ENCODE data around the gene STK39. TPM values are rescaled to one million over a fixed set of nuclear protein-coding genes. Genes with fewer than 3 reads are reported as not detected.

STK39 gene
- polyA plus RNA-seq, 1 donor from 2014 or later: 9.5 TPM

DNA sequence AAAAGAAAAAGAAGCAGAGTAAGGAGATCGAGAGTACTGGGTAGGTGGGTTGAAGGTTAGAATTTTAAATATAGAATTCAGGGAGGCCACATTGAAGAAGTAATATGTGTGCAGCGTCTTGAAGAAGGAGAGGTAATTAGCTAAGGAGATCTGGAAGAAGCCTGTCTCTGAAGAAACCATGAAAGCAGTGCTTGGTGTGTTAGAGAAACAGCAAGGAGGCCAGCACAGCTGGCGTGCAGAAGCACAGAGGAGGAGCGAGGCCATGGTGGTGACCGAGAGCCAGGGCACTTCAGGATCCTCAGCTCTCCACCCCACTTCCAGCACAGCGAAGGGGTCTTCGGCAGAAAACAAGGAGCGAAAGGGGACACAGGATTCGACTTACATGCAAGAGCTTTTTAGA, 305.8 kb downstream of the STK39 start:
- no peaks in the 10 kb centered on the region for H3K27me3 ChIP-seq (ENCODE audit: insufficient read depth, low read depth, low read length)
- H3K79me2 ChIP-seq (replicated peaks; ENCODE audit: insufficient read depth, low read length): no peaks in the 10 kb centered on the region
- H3K9ac ChIP-seq (ENCODE audit: low read length): no peak overlapping the region
- TF ChIP-seq MXI1 (conservative IDR thresholded peaks at IDR 0.05; ENCODE audit: poor library complexity, severe bottlenecking): no peak
- no peak for TF ChIP-seq POLR2AphosphoS5 (IDR thresholded peaks at IDR 0.05)
- TF ChIP-seq SMC3 (conservative IDR thresholded peaks at IDR 0.05; ENCODE audit: poor library complexity): no peak
- TF ChIP-seq, protein P1, sequence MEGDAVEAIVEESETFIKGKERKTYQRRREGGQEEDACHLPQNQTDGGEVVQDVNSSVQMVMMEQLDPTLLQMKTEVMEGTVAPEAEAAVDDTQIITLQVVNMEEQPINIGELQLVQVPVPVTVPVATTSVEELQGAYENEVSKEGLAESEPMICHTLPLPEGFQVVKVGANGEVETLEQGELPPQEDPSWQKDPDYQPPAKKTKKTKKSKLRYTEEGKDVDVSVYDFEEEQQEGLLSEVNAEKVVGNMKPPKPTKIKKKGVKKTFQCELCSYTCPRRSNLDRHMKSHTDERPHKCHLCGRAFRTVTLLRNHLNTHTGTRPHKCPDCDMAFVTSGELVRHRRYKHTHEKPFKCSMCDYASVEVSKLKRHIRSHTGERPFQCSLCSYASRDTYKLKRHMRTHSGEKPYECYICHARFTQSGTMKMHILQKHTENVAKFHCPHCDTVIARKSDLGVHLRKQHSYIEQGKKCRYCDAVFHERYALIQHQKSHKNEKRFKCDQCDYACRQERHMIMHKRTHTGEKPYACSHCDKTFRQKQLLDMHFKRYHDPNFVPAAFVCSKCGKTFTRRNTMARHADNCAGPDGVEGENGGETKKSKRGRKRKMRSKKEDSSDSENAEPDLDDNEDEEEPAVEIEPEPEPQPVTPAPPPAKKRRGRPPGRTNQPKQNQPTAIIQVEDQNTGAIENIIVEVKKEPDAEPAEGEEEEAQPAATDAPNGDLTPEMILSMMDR (IDR thresholded peaks at IDR 0.05; ENCODE audit: poor library complexity, severe bottlenecking): no peak
- no peak for TF ChIP-seq TAF1 (IDR thresholded peaks at IDR 0.05; ENCODE audit: low read depth)
- TF ChIP-seq, protein P2, sequence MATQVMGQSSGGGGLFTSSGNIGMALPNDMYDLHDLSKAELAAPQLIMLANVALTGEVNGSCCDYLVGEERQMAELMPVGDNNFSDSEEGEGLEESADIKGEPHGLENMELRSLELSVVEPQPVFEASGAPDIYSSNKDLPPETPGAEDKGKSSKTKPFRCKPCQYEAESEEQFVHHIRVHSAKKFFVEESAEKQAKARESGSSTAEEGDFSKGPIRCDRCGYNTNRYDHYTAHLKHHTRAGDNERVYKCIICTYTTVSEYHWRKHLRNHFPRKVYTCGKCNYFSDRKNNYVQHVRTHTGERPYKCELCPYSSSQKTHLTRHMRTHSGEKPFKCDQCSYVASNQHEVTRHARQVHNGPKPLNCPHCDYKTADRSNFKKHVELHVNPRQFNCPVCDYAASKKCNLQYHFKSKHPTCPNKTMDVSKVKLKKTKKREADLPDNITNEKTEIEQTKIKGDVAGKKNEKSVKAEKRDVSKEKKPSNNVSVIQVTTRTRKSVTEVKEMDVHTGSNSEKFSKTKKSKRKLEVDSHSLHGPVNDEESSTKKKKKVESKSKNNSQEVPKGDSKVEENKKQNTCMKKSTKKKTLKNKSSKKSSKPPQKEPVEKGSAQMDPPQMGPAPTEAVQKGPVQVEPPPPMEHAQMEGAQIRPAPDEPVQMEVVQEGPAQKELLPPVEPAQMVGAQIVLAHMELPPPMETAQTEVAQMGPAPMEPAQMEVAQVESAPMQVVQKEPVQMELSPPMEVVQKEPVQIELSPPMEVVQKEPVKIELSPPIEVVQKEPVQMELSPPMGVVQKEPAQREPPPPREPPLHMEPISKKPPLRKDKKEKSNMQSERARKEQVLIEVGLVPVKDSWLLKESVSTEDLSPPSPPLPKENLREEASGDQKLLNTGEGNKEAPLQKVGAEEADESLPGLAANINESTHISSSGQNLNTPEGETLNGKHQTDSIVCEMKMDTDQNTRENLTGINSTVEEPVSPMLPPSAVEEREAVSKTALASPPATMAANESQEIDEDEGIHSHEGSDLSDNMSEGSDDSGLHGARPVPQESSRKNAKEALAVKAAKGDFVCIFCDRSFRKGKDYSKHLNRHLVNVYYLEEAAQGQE (IDR thresholded peaks at IDR 0.05; ENCODE audit: borderline replicate concordance): no peak
- TF ChIP-seq RAD21 (conservative IDR thresholded peaks at IDR 0.05): no peak
- no peak for TF ChIP-seq EZH2 (IDR thresholded peaks at IDR 0.05; ENCODE audit: borderline replicate concordance, insufficient read depth, low read length, poor library complexity, severe bottlenecking)
- TF ChIP-seq EP300 (conservative IDR thresholded peaks at IDR 0.05; ENCODE audit: poor library complexity, severe bottlenecking): no peak
- peaks cover 7% of the 10 kb centered on the region for H3F3A ChIP-seq (ENCODE audit: insufficient read depth, low read length, poor library complexity, severe bottlenecking)
- H4K20me1 ChIP-seq (ENCODE audit: insufficient read depth): no peaks in the 10 kb centered on the region
- H3K9me2 ChIP-seq (ENCODE audit: insufficient read depth, low read length): no peaks in the 10 kb centered on the region
- H3K36me3 ChIP-seq (ENCODE audit: insufficient read depth, low read length): no peaks in the 10 kb centered on the region
- no peaks in the 10 kb centered on the region for H3K9me3 ChIP-seq (ENCODE audit: low read length)
- no peak overlapping the region for H3K4me2 ChIP-seq (ENCODE audit: low read length)
- H3K27ac ChIP-seq (ENCODE audit: low read length): no peak overlapping the region
- no peak overlapping the region for H3K4me3 ChIP-seq (ENCODE audit: low read length)
- H2AFZ ChIP-seq (ENCODE audit: low read depth, low read length): no peak overlapping the region

DNA sequence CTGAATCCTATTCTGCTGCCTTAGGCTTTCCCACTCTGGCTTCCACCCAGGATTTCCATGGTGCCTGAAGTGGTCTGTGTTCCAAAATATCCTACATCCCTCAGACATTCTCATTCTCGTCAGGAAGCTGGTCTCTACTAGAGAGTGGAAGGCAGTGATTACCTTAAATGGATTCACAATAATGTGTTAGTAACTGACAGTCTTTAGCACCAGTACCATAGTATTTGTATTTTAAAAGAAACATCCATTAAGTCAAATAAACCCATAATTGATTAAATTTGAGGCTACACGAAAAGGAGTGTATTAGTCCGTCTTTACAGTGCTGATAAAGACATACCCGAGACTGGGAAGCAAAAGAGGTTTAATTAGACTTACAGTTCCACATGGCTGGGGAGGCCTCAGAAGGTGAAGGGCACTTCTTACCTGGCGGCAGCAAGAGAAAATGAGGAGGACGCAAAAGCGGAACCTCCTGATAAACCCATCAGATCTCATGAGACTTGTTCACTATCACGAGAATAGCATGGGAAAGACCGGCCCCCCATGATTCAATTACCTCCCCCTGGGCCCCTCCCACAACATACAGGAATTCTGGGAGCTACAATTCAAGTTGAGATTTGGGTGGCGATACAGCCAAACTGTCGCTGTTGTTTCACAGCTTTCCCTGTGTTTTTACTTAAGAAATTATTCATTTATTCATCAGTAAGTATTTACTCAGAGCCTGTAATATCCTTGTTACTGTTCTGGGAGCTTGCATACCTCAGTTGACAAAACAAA, 306.5 kb downstream of the STK39 start:
- no peaks in the 10 kb centered on the region for H3K79me2 ChIP-seq (replicated peaks; ENCODE audit: insufficient read depth, low read length)
- H3K9me2 ChIP-seq (ENCODE audit: insufficient read depth, low read length): no peaks in the 10 kb centered on the region
- no peaks in the 10 kb centered on the region for H3K9me3 ChIP-seq (ENCODE audit: low read length)
- no peak overlapping the region for H3K9ac ChIP-seq (ENCODE audit: low read length)
- no peaks in the 10 kb centered on the region for H3K27me3 ChIP-seq (ENCODE audit: insufficient read depth, low read depth, low read length)
- no peaks in the 10 kb centered on the region for H4K20me1 ChIP-seq (ENCODE audit: insufficient read depth)
- no peak overlapping the region for H2AFZ ChIP-seq (ENCODE audit: low read depth, low read length)
- peaks cover 7% of the 10 kb centered on the region for H3F3A ChIP-seq (ENCODE audit: insufficient read depth, low read length, poor library complexity, severe bottlenecking)
- no peak overlapping the region for H3K4me2 ChIP-seq (ENCODE audit: low read length)
- no peaks in the 10 kb centered on the region for H3K36me3 ChIP-seq (ENCODE audit: insufficient read depth, low read length)
- no peak overlapping the region for H3K4me3 ChIP-seq (ENCODE audit: low read length)
- no peak overlapping the region for H3K27ac ChIP-seq (ENCODE audit: low read length)
- TF ChIP-seq SMC3 (conservative IDR thresholded peaks at IDR 0.05; ENCODE audit: poor library complexity) (no peak), EZH2 (IDR thresholded peaks at IDR 0.05; ENCODE audit: borderline replicate concordance, insufficient read depth, low read length, poor library complexity, severe bottlenecking) (no peak), EP300 (conservative IDR thresholded peaks at IDR 0.05; ENCODE audit: poor library complexity, severe bottlenecking) (no peak), MXI1 (conservative IDR thresholded peaks at IDR 0.05; ENCODE audit: poor library complexity, severe bottlenecking) (no peak), RAD21 (conservative IDR thresholded peaks at IDR 0.05) (no peak), POLR2AphosphoS5 (IDR thresholded peaks at IDR 0.05) (no peak), TAF1 (IDR thresholded peaks at IDR 0.05; ENCODE audit: low read depth) (no peak)
- TF ChIP-seq, protein P1 (IDR thresholded peaks at IDR 0.05; ENCODE audit: poor library complexity, severe bottlenecking): no peak
- TF ChIP-seq, protein P2 (IDR thresholded peaks at IDR 0.05; ENCODE audit: borderline replicate concordance): no peak
